ENCODE data around the gene L2HGDH. TPM values are rescaled to one million over a fixed set of nuclear protein-coding genes. Genes with fewer than 3 reads are reported as not detected.

L2HGDH gene
- total RNA-seq, 2 experiments from 2014 or later, result 8.7 to 19.8 TPM

GRCh38 chr14:50222055-50222613 is 89.9 kb downstream of the L2HGDH start:
- H3K4me2 ChIP-seq (ENCODE audit: low read length), result no peak overlapping the region
- POLR2A ChIA-PET, result interaction anchor here (0.6 kb wide), 1 partner anchor 605 kb away, joined by 3 read pairs; no protein-coding TSS in a partner anchor
- no peaks in the 10 kb centered on the region for H3K9me3 ChIP-seq (ENCODE audit: low read length)
- no TSS peak for BruUV-seq (replicated peaks)
- no peaks in the 10 kb centered on the region for H3K36me3 ChIP-seq (ENCODE audit: insufficient read depth, low read length)
- no peaks in the 10 kb centered on the region for H4K20me1 ChIP-seq (ENCODE audit: insufficient read depth, low read length)
- TF ChIP-seq EZH2phosphoT487 (IDR thresholded peaks at IDR 0.05; ENCODE audit: borderline replicate concordance, low read depth, low read length) (no peak), CTCF (conservative IDR thresholded peaks at IDR 0.05; ENCODE audit: low read length) (no peak)
- H3K4me3 ChIP-seq (ENCODE audit: low read depth, low read length, poor library complexity, severe bottlenecking), result no peak overlapping the region
- H3K4me1 ChIP-seq (ENCODE audit: insufficient read depth, low read length, poor library complexity, severe bottlenecking), result no peaks in the 10 kb centered on the region
- intact Hi-C loops (cut with micrococcal nuclease; ENCODE audit: unreplicated experiment), result no loop called here
- peaks cover 30% of the 10 kb centered on the region; the same call in 1 of the 2 replicates for H3K79me2 ChIP-seq (ENCODE audit: insufficient read depth, low read depth, low read length)
- DNase-seq (ENCODE audit: low spot score), result no peak
- CTCF ChIA-PET (ENCODE audit: unreplicated experiment), result no interaction called here
- H3K9me2 ChIP-seq (ENCODE audit: insufficient read depth, low read length), result no peaks in the 10 kb centered on the region
- H2AFZ ChIP-seq (ENCODE audit: low read length), result no peak overlapping the region
- no peak overlapping the region for H3K27ac ChIP-seq (ENCODE audit: low read depth, low read length, poor library complexity, severe bottlenecking)

- Histone ChIP-seq H3K4me3 (ENCODE audit: low read depth, low read length, poor library complexity, severe bottlenecking) (no peak overlapping the region), H2AFZ (ENCODE audit: low read length) (no peak overlapping the region), H3K79me2 (ENCODE audit: insufficient read depth, low read depth, low read length) (peaks cover 23% of the 10 kb centered on the region), H3K4me1 (ENCODE audit: insufficient read depth, low read length, poor library complexity, severe bottlenecking) (no peaks in the 10 kb centered on the region), H3K36me3 (ENCODE audit: insufficient read depth, low read length) (no peaks in the 10 kb centered on the region), H3K9me2 (ENCODE audit: insufficient read depth, low read length) (no peaks in the 10 kb centered on the region), H4K20me1 (ENCODE audit: insufficient read depth, low read length) (no peaks in the 10 kb centered on the region), H3K4me2 (ENCODE audit: low read length) (no peak overlapping the region), H3K27ac (ENCODE audit: low read depth, low read length, poor library complexity, severe bottlenecking) (no peak overlapping the region), H3K9me3 (ENCODE audit: low read length) (no peaks in the 10 kb centered on the region)
- POLR2A ChIA-PET, result interaction anchor here (0.6 to 0.7 kb wide), 2 partner anchors 8 to 85 kb away, joined by 3 to 7 read pairs; no protein-coding TSS in a partner anchor
- CTCF ChIA-PET (ENCODE audit: unreplicated experiment), result no interaction called here
- no TSS peak for BruUV-seq (replicated peaks)
- intact Hi-C loops (cut with micrococcal nuclease; ENCODE audit: unreplicated experiment), result no loop called here
- no peak for TF ChIP-seq CTCF (conservative IDR thresholded peaks at IDR 0.05; ENCODE audit: low read length)
- TF ChIP-seq EZH2phosphoT487 (IDR thresholded peaks at IDR 0.05; ENCODE audit: borderline replicate concordance, low read depth, low read length), result no peak
- DNase-seq (ENCODE audit: low spot score), result no peak
Observed at GRCh38 chr14:50218501-50218900, 93.5 kb downstream of the L2HGDH start.

- Histone ChIP-seq H3K36me3 (ENCODE audit: insufficient read depth, low read length) (no peaks in the 10 kb centered on the region), H3K4me1 (ENCODE audit: insufficient read depth, low read length, poor library complexity, severe bottlenecking) (no peaks in the 10 kb centered on the region), H2AFZ (ENCODE audit: low read length) (no peak overlapping the region), H3K79me2 (ENCODE audit: insufficient read depth, low read depth, low read length) (peaks cover 19% of the 10 kb centered on the region), H3K4me2 (ENCODE audit: low read length) (no peak overlapping the region), H4K20me1 (ENCODE audit: insufficient read depth, low read length) (no peaks in the 10 kb centered on the region), H3K9me3 (ENCODE audit: low read length) (no peaks in the 10 kb centered on the region), H3K4me3 (ENCODE audit: low read depth, low read length, poor library complexity, severe bottlenecking) (no peak overlapping the region), H3K9me2 (ENCODE audit: insufficient read depth, low read length) (no peaks in the 10 kb centered on the region), H3K27ac (ENCODE audit: low read depth, low read length, poor library complexity, severe bottlenecking) (no peak overlapping the region)
- POLR2A ChIA-PET, result no interaction called here
- intact Hi-C loops (cut with micrococcal nuclease; ENCODE audit: unreplicated experiment), result no loop called here
- TF ChIP-seq CTCF (conservative IDR thresholded peaks at IDR 0.05; ENCODE audit: low read length), result no peak
- TF ChIP-seq EZH2phosphoT487 (IDR thresholded peaks at IDR 0.05; ENCODE audit: borderline replicate concordance, low read depth, low read length), result no peak
- BruUV-seq (replicated peaks), result no TSS peak
- DNase-seq (ENCODE audit: low spot score), result no peak
- CTCF ChIA-PET (ENCODE audit: unreplicated experiment), result no interaction called here
Observed at GRCh38 chr14:50215416-50215815, 96.6 kb downstream of the L2HGDH start.
